Measurements from ENCODE around the gene SH3RF1.

The SH3RF1 gene

DNA sequence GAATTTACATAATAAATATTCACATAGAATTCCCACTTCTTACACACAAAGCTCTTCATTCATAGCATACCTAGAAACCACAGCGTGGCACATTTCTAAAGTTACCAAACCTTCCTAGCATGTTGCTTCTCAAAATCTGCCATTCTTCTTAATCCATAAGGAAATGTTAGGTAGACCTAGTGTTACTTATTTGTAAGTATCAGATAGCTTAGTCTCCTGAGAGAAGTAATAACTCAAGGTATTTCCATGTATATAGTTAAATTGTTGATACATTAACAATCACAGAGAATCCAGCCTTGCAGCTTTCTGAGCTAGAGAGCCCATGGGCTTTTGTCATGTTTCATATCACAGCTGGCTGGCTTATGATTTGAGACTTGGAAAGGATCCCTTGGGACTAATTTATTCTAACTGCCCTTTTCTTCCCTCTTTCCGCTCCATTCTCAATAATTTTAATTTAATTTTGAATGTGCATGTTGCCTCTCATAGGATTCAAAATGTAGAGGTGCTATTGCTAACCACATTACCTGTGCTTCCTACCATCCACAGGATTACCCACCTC is 17.6 kb downstream of the SH3RF1 start:
- Histone ChIP-seq H3K36me3 (replicated peaks in 1 of 2; ENCODE audit: control insufficient read depth in 2 of 2, insufficient read depth in 2 of 2, low read length in 2 of 2) (peaks cover 0 to 21% of the 10 kb centered on the region in 2 donors), H3K4ac (ENCODE audit: low read length) (no peak overlapping the region), H2BK120ac (ENCODE audit: low read depth, low read length) (no peak overlapping the region), H3K4me3 (ENCODE audit: low read length in 2 of 2) (no peak overlapping the region), H2BK12ac (ENCODE audit: low read length) (no peak overlapping the region), H2BK15ac (ENCODE audit: low read length) (no peak overlapping the region), H4K91ac (ENCODE audit: low read depth, low read length, poor library complexity) (no peak overlapping the region), H4K8ac (ENCODE audit: low read depth, low read length) (no peak overlapping the region), H2AK5ac (ENCODE audit: low read depth, low read length) (no peak overlapping the region), H3K9me3 (replicated peaks in 1 of 2; ENCODE audit: control insufficient read depth in 2 of 2, insufficient read depth in 1 of 2, low read depth in 1 of 2, low read length in 2 of 2) (peaks cover 0 to 10% of the 10 kb centered on the region in 2 donors), H3K4me2 (ENCODE audit: insufficient read depth, low read length, poor library complexity, severe bottlenecking) (no peak overlapping the region), H3K23ac (ENCODE audit: low read depth, low read length, poor library complexity) (no peak overlapping the region), H2BK5ac (ENCODE audit: low read length) (no peak overlapping the region), H3K27ac (replicated peaks; ENCODE audit: low read length) (no peak overlapping the region), H2AFZ (ENCODE audit: low read length) (no peak overlapping the region), H3K9ac (ENCODE audit: low read depth, low read length, poor library complexity) (no peak overlapping the region), H3K18ac (ENCODE audit: low read length) (no peak overlapping the region), H3K4me1 (ENCODE audit: control insufficient read depth in 2 of 2, insufficient read depth in 1 of 2, low read depth in 1 of 2, low read length in 2 of 2) (peaks cover 12 to 28% of the 10 kb centered on the region in 2 donors), H3K79me1 (ENCODE audit: low read depth, low read length) (no peaks in the 10 kb centered on the region), H3K14ac (ENCODE audit: low read length) (no peak overlapping the region), H3K27me3 (ENCODE audit: control insufficient read depth in 3 of 3, insufficient read depth in 3 of 3, low read depth in 1 of 3, low read length in 3 of 3) (no peaks in the 10 kb centered on the region)
- DNase-seq (ENCODE audit: low spot score), result no peak
- WGBS, 2 donors (ENCODE audit: extremely low coverage in 2 of 2, insufficient read length in 2 of 2, insufficient replicate concordance in 1 of 2), result no CpG with 5 or more reads among the region's 2 CpGs

DNA sequence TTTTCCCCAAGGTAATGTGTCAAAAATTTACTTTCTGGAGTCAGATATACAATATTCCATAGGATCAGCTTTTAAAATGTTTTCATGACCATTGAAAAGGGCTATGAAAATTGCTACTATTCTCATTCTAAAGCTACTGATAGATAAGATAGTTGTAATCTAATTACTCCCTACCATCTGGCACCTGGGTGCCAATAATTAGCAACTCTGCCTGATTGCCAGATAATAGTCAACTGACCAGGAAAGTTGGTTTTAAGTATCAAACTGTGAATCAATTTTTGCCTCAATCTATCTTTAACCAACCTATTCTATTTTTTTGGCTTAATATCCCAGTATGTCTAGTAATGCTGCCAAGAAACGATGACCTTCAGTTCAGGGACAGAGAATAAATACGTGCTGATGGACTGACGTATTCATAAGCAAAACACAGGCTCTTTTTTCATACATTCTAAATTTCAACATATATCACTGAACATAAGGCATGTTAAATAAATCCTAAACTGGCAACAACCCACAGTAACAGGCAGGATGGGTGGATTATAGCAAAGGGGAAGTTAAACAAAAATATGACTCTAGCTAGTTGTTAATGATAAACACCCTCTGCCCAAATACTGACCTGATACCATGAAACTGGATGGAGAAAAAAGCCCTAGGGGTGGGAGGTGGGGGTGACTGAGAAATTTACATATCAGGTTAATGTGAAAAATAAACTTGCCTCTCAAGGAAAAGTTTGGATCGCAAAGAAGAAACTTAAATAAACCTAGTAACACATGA is 18.2 kb downstream of the SH3RF1 start:
- Histone ChIP-seq H3K4me3 (ENCODE audit: low read length in 2 of 2) (no peak overlapping the region), H3K79me1 (ENCODE audit: low read depth, low read length) (no peaks in the 10 kb centered on the region)
- no CpG with 5 or more reads among the region's 4 CpGs for WGBS, 2 donors (ENCODE audit: extremely low coverage in 2 of 2, insufficient read length in 2 of 2, insufficient replicate concordance in 1 of 2)

DNA sequence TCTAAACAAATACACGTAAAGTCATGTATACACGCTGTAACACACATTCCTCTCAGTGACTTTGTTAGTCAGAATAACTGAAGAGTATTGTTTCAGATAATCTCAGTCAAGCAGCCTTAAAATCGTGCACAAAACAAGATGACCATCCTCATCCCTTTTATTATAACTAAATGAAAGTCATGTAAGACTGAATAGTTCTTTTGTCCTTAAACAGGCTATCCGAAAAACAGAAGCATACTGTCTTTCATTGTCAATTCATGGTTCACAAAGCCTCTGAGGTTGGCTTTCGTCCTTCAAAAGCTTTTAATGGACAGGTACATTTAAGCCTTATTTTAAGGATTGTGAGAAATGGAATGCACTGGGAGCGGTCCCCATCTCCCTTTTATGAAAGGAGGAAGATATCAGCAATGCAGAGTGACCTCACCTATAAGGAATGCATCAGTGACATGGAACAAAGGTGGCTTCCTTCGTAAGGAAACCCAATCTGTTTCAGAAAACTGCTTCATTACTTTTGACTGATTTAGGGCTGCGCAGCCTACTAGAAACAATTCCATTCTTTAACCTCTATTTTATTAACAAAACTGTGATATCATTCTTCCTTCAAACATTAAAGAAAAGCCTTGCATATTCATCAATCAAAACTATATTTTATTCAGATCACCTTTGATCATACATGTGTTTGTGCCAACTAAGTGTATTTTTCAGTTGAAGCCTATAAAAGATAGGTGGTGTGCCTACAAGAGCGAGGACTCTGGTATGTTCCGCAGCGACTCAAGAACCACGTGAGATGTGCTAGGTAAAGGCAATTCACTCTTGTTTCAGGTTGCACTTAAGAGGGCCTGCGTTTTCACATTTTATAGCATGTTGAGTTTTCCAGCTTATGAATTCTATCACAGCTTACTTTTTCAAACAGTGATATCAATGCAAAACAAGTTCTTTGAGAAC is 19.2 kb downstream of the SH3RF1 start:
- Histone ChIP-seq H3K4me2 (ENCODE audit: insufficient read depth, low read length, poor library complexity, severe bottlenecking) (no peak overlapping the region), H3K4ac (ENCODE audit: low read length) (no peak overlapping the region), H3K27ac (replicated peaks; ENCODE audit: low read length) (peak overlapping the region; percentile 68), H2BK12ac (ENCODE audit: low read length) (no peak overlapping the region), H3K9me3 (replicated peaks in 1 of 2; ENCODE audit: control insufficient read depth in 2 of 2, insufficient read depth in 1 of 2, low read depth in 1 of 2, low read length in 2 of 2) (peaks cover 0 to 10% of the 10 kb centered on the region in 2 donors), H2BK15ac (ENCODE audit: low read length) (no peak overlapping the region), H2AFZ (ENCODE audit: low read length) (no peak overlapping the region), H3K9ac (ENCODE audit: low read depth, low read length, poor library complexity) (no peak overlapping the region), H3K23ac (ENCODE audit: low read depth, low read length, poor library complexity) (no peak overlapping the region), H3K18ac (ENCODE audit: low read length) (no peak overlapping the region), H2BK5ac (ENCODE audit: low read length) (no peak overlapping the region), H4K8ac (ENCODE audit: low read depth, low read length) (no peak overlapping the region), H3K79me1 (ENCODE audit: low read depth, low read length) (no peaks in the 10 kb centered on the region), H2AK5ac (ENCODE audit: low read depth, low read length) (no peak overlapping the region), H3K14ac (ENCODE audit: low read length) (no peak overlapping the region), H3K4me1 (ENCODE audit: control insufficient read depth in 2 of 2, insufficient read depth in 1 of 2, low read depth in 1 of 2, low read length in 2 of 2) (peaks cover 12 to 27% of the 10 kb centered on the region in 2 donors), H2BK120ac (ENCODE audit: low read depth, low read length) (no peak overlapping the region), H3K36me3 (replicated peaks in 1 of 2; ENCODE audit: control insufficient read depth in 2 of 2, insufficient read depth in 2 of 2, low read length in 2 of 2) (peaks cover 0 to 21% of the 10 kb centered on the region in 2 donors), H4K91ac (ENCODE audit: low read depth, low read length, poor library complexity) (no peak overlapping the region), H3K4me3 (ENCODE audit: low read length in 2 of 2) (no peak overlapping the region), H3K27me3 (ENCODE audit: control insufficient read depth in 3 of 3, insufficient read depth in 3 of 3, low read depth in 1 of 3, low read length in 3 of 3) (no peaks in the 10 kb centered on the region)
- no peak for DNase-seq (ENCODE audit: low spot score)
- WGBS, 2 donors (ENCODE audit: extremely low coverage in 2 of 2, insufficient read length in 2 of 2, insufficient replicate concordance in 1 of 2), result no CpG with 5 or more reads among the region's 13 CpGs

More for the DNA sequence above, 18.2 kb downstream of the SH3RF1 start:
- H3K4me2 ChIP-seq (ENCODE audit: insufficient read depth, low read length, poor library complexity, severe bottlenecking), result no peak overlapping the region
- H3K27me3 ChIP-seq (ENCODE audit: control insufficient read depth in 3 of 3, insufficient read depth in 3 of 3, low read depth in 1 of 3, low read length in 3 of 3), result no peaks in the 10 kb centered on the region
- no peak overlapping the region for H3K23ac ChIP-seq (ENCODE audit: low read depth, low read length, poor library complexity)
- no peak overlapping the region for H3K9ac ChIP-seq (ENCODE audit: low read depth, low read length, poor library complexity)
- no peak for DNase-seq (ENCODE audit: low spot score)
- peaks cover 10 to 25% of the 10 kb centered on the region in 2 donors for H3K4me1 ChIP-seq (ENCODE audit: control insufficient read depth in 2 of 2, insufficient read depth in 1 of 2, low read depth in 1 of 2, low read length in 2 of 2)
- H2BK15ac ChIP-seq (ENCODE audit: low read length), result no peak overlapping the region
- no peak overlapping the region for H2BK5ac ChIP-seq (ENCODE audit: low read length)
- no peak overlapping the region for H4K8ac ChIP-seq (ENCODE audit: low read depth, low read length)
- H3K18ac ChIP-seq (ENCODE audit: low read length), result no peak overlapping the region
- H3K14ac ChIP-seq (ENCODE audit: low read length), result no peak overlapping the region
- H2AK5ac ChIP-seq (ENCODE audit: low read depth, low read length), result no peak overlapping the region
- H3K9me3 ChIP-seq (replicated peaks in 1 of 2; ENCODE audit: control insufficient read depth in 2 of 2, insufficient read depth in 1 of 2, low read depth in 1 of 2, low read length in 2 of 2), result peaks cover 0 to 10% of the 10 kb centered on the region in 2 donors
- H3K27ac ChIP-seq (replicated peaks; ENCODE audit: low read length), result no peak overlapping the region
- no peak overlapping the region for H3K4ac ChIP-seq (ENCODE audit: low read length)
- no peak overlapping the region for H4K91ac ChIP-seq (ENCODE audit: low read depth, low read length, poor library complexity)
- peaks cover 0 to 21% of the 10 kb centered on the region in 2 donors for H3K36me3 ChIP-seq (replicated peaks in 1 of 2; ENCODE audit: control insufficient read depth in 2 of 2, insufficient read depth in 2 of 2, low read length in 2 of 2)
- no peak overlapping the region for H2BK120ac ChIP-seq (ENCODE audit: low read depth, low read length)
- no peak overlapping the region for H2BK12ac ChIP-seq (ENCODE audit: low read length)
- no peak overlapping the region for H2AFZ ChIP-seq (ENCODE audit: low read length)
